GM21825 (cell line): ENCODE measurements around the gene RALGAPB.
"Not testable (repeated sequence)": the region's sequence is repeated elsewhere in the genome, so short reads cannot be mapped to it uniquely, and the experiment has no call there.

Experiments used
- ATAC-seq: cut with Tn5 transposase; IDR thresholded peaks from one replicate; pipeline ENCODE4 v1.9.1; 2021; ENCODE audit warnings: mild to moderate bottlenecking, moderate library complexity; ENCODE audit not compliant: unreplicated experiment

RALGAPB gene

GRCh38 chr20:38581013-38581412 lies 108.4 kb downstream of the RALGAPB start, which contains the start of gene ADIG:
Gene ADIG, plus strand, starts transcription at chr20:38581197. Its CDS starts 54 bp downstream, at chr20:38581251.
- ATAC-seq = no peak

GRCh38 chr20:38581830-38582358 lies 109.3 kb downstream of the RALGAPB start:
- ATAC-seq = no peak

DNA sequence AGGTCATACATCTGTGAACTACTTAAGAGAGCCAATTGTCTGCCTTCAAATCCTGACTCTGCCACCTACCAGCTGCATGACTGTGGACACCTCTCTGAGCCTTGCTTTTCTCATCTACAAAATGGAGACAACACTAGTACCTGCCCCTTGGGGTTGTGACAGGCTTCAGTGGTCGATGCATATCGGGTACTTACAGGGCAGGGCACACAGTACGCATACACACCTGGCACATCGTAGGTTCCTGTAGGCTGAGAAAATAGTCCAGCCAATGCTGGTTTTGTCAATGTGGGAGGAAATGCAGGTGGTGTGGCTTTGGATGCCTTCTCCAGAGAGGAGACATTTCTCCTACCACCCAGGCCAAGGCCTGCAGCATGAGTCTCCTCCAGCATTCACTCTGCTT lies 110.7 kb downstream of the RALGAPB start:
- ATAC-seq = no peak

GRCh38 chr20:38584099-38584763 lies 111.6 kb downstream of the RALGAPB start:
- no peak for ATAC-seq

DNA sequence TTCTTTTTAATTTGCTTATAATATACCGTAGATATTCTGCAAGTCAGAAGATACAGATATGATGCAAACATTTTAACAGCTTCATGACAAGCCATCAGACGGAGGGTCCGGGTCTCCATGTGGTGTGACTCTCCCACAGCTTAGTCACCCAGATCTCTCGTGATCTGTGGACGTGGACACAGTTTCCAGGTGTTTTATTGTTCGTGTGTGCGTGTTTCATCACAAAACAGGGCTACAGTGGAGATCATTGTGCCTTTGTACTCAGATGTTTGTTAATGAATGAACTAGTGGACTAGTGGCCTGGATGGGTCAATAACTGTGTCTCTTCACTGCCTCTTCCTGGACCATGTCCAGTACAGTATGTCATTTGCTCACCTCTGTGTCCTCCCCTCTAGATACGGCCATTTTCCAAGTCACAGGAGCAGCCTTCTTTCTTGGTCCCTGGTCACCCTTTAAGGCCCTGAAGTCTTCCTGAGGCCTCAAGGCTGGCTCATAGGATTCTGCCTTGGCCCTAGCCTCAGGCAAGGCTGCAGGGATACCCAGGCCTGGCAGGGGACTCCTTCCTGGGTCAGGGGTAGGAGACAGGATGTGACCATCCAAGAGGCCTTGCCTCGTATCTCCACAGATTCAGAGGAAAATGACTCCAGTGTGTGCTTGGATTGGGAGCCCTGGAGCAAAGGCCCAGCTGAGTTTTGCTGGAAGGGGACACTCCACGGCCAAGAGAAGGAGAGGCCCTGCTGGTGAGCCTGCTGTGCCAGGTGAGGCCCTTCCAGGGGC lies 112.9 kb downstream of the RALGAPB start:
- ATAC-seq = no peak

GRCh38 chr20:38586181-38586525 lies 113.5 kb downstream of the RALGAPB start:
- ATAC-seq = no peak

DNA sequence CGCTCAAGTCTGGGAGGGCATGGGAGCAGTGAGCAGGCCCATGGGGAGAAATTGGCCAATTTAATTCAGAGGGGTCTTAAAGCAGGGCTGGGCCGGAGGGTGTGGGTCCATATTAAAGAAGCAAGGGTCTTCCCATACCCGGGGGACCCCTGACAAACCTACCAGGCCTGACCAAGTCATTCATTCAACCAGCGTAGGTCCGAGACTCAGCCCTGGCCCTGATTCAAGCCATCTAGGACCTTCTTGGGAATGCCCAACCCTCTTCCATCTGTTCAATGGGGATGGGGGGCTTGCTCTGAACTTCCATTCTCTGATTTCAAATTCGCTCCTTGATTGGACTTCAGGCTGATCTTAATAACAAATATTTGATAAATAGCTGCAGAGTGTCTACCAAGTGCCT lies 115.7 kb downstream of the RALGAPB start:
- ATAC-seq = no peak

DNA sequence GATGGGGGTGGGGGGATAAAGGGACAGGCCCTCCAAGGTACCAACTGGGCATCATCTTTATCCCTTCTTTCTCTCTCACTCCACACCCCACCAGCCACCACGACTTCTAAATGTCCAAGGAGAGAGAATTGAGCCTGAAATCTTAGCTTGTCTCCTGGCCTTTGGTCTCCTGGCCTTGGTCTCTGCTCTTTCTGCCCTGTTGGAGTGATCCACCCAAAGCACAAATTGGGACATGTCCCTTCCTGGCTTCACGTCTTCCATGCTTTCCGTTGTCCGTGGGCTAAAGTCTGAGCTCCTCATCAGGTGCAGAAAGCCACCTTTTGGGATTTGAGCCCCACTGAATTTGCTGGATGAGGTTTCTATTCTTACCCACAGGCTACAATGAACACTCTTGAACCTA lies 116.7 kb downstream of the RALGAPB start:
- ATAC-seq = no peak

GRCh38 chr20:38589967-38590675 lies 117.5 kb downstream of the RALGAPB start:
- no peak for ATAC-seq

GRCh38 chr20:38590676-38591473 lies 118.2 kb downstream of the RALGAPB start:
- no peak for ATAC-seq

DNA sequence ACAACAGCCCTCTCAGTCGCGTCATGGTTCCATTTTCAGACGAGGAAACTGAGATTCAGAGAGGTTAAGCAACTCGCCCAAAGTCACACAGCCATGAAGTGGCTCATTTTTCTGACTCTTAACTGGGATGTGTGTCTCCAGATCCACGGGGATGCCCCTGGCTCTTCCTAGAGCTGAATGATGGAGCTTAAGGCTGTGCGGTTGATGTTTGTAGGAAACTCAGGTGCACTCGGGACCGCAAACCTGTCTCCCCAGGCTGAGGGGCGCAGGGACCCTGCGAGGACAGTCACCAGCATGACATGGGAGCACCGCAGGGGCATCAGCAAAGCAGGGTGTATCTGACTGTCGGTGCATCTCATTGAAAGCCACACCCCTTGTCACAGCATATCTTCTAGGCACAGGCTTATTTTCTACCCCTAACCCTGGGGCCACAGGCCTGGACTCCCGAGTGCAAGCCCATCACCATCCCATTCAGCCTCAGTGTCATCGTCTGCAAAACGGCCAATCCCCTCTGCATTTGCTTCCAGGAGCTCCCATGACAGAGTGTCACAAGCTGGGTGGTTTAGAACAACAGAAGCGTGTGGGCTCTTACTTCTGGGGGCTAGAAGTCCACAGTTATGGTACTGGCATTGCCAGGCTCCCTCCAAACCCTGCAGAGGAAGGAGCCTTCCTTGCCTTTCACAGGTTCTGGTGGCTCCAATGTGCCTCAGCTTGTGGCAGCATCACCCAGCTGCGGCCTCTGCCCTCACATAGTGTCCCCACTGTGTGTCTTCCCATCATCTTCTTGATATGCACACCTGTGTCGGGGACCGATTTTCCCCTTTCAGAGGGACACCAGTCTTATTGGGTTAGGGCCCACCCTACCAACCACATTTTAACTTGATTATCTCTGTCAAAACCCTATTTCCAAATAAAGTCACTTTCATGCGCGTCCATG lies 119.1 kb downstream of the RALGAPB start:
- no peak for ATAC-seq

GRCh38 chr20:38592411-38592790 lies 119.8 kb downstream of the RALGAPB start:
- not testable (repeated sequence) for ATAC-seq

DNA sequence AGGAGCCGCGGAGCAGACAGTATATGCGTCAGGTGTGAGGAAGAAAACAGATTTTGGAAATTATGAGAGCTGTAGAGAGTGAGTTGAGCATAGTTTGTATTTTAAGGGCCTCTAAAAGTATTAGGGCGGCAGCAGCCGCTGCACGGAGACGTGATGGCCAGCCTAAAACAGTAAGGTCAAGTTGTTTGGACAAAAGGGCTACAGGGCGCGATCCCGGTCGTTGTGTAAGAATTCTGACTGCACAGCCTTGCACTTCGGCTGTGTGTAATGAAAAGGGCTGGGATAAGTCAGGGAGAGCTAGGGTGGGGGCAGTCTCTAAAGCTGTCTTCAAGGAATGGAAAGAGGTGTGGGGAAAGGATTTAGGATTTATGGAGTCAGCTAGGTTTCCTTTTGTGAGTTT lies 121.6 kb downstream of the RALGAPB start:
- ATAC-seq = not testable (repeated sequence)

GRCh38 chr20:38595886-38596285 lies 123.2 kb downstream of the RALGAPB start:
- ATAC-seq = not testable (repeated sequence)

- ATAC-seq = no peak
These were observed 126.8 kb downstream of the RALGAPB start for GRCh38 chr20:38599410-38599882.

GRCh38 chr20:38600057-38600456 lies 127.4 kb downstream of the RALGAPB start:
- no peak for ATAC-seq

DNA sequence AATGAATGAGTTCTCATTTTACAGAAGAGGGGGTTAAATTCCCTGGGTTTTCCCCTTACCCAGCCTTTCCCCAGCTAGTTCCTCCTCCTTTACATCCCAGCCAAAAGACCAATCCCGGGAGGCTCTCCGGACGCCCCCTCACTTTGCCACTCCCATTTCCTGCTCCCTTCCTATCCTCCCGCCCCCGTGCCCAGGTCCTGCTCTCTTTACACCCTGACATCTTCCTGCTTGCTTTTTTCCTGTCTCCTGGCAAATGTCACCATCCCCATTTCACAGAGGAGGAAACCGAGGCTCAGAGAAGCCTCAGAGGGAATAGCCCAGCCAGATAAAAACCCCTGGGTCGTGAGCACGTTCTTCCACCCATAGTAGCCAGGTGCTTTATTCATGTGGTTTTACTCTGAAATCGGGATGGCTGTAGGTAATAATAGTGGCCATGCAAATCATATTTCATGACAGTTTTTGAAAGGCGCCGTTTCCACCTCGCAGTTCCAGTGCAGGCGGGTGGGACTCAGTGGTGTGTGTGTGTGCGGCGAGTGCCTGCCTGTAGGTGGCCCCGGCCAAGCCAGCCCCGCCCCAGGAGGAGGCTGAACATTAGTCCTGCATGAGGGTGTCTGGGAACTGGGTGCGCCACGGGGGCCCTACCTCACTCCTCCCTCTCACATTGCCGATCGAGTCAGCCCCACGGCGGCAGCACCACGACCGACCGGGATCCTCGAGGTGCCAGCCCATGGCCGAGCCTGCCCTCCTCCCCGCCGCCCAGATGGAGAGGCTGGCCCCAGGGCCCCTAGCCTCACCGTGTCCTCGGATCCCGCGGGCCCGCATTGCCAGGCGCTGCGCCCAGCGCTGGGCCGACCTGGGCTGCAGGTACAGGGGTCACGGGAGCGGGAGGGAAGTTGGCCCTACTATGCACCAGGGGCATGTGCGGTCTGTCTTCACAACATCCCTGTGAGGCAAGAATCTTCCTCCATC lies 128.9 kb downstream of the RALGAPB start, which contains the start of gene ARHGAP40:
Gene ARHGAP40, plus strand, starts transcription at position 594 of the 969 bp plus-strand sequence.
- ATAC-seq = no peak

DNA sequence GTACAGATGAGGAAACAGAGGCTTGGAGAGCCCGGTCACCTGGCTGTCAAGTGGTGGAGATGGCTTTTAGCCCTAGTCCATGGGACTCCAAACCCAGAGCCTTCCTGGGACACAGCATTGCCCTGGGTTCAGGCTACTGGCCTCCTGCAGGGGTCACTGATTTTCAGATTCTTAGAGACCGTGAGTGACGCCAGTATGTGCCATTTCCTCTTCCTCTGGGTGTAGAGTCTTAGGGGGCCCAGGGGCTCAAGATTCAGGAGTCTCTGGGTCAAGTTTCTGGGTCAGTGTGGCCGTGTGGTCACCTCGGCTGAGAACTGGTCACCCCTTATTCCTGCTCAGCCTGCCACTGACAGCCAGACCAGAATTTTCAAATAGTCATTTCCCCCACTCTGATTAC lies 129.5 kb downstream of the RALGAPB start:
- no peak for ATAC-seq
